ENCODE results near the gene DLGAP1. TPM values are rescaled to one million over a fixed set of nuclear protein-coding genes. Genes with fewer than 3 reads are reported as not detected.
A peak's percentile ranks its signal among the peaks of the same experiment; 100 is the strongest.

DLGAP1 gene
- total and polyA plus RNA-seq, 2 of the 13 experiments (the other 11 are each of a cell fraction or from before 2014, with no cell fraction given), result 0.01 TPM; not detected in 1

DNA sequence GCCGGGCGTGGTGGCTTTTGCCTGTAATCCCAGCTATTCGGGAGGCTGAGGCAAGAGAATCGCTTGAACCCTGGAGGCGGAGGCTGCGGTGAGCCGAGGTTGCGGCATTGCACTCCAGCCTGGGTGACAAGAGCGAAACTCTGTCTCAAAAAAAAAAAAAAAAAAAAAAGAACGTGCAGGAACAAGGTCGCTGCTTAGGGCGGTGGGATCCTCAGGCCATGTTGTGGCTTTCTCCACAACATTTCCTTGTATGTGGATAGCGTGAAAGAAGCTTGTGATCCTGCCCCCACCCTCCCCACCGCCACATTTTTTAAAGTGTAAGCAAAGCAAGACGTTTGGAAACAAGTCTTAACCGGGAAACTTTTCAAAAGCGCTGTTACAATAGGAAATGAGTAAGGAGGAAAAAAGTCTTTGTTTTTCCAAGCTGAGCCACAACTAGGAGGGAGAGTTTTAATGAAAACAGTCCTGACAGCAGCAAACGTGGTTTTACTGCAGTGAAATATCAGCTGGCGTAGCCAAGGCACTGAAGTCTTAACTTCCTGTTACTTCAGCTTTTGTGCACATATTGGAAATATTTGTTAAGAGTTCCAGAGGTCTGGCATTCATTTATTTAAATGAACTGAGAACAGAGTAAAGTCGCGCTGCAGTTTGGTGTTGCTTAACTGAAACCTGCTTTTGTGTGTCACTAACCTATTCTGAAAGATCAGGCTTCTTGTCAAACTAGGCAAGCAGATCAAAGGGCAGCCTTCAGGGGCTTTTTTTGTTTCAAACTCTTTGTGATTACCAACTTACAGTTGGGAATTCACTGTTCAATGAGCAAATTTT is 1001.4 kb downstream of the DLGAP1 start (continued):
- TF ChIP-seq, protein P1, sequence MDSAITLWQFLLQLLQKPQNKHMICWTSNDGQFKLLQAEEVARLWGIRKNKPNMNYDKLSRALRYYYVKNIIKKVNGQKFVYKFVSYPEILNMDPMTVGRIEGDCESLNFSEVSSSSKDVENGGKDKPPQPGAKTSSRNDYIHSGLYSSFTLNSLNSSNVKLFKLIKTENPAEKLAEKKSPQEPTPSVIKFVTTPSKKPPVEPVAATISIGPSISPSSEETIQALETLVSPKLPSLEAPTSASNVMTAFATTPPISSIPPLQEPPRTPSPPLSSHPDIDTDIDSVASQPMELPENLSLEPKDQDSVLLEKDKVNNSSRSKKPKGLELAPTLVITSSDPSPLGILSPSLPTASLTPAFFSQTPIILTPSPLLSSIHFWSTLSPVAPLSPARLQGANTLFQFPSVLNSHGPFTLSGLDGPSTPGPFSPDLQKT (CRISPR knock-in tag; IDR thresholded peaks at IDR 0.05; ENCODE audit: borderline replicate concordance), result no peak
- TF ChIP-seq, protein P2, sequence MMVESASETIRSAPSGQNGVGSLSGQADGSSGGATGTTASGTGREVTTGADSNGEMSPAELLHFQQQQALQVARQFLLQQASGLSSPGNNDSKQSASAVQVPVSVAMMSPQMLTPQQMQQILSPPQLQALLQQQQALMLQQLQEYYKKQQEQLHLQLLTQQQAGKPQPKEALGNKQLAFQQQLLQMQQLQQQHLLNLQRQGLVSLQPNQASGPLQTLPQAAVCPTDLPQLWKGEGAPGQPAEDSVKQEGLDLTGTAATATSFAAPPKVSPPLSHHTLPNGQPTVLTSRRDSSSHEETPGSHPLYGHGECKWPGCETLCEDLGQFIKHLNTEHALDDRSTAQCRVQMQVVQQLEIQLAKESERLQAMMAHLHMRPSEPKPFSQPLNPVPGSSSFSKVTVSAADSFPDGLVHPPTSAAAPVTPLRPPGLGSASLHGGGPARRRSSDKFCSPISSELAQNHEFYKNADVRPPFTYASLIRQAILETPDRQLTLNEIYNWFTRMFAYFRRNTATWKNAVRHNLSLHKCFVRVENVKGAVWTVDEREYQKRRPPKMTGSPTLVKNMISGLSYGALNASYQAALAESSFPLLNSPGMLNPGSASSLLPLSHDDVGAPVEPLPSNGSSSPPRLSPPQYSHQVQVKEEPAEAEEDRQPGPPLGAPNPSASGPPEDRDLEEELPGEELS (CRISPR knock-in tag; IDR thresholded peaks at IDR 0.05), result peak; percentile 36; the same call in 1 of the 2 replicates
- no peak for TF ChIP-seq ZNF24 (IDR thresholded peaks at IDR 0.05)
- TF ChIP-seq, protein P3, sequence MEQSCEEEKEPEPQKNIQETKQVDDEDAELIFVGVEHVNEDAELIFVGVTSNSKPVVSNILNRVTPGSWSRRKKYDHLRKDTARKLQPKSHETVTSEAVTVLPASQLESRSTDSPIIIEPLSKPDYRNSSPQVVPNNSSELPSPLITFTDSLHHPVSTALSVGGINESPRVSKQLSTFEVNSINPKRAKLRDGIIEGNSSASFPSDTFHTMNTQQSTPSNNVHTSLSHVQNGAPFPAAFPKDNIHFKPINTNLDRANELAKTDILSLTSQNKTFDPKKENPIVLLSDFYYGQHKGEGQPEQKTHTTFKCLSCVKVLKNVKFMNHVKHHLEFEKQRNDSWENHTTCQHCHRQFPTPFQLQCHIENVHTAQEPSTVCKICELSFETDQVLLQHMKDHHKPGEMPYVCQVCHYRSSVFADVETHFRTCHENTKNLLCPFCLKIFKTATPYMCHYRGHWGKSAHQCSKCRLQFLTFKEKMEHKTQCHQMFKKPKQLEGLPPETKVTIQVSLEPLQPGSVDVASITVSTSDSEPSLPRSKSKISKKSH (CRISPR knock-in tag; IDR thresholded peaks at IDR 0.05; ENCODE audit: borderline replicate concordance), result no peak
- no peak for TF ChIP-seq ZNF678 (CRISPR knock-in tag; IDR thresholded peaks at IDR 0.05)
- TF ChIP-seq, protein P4, sequence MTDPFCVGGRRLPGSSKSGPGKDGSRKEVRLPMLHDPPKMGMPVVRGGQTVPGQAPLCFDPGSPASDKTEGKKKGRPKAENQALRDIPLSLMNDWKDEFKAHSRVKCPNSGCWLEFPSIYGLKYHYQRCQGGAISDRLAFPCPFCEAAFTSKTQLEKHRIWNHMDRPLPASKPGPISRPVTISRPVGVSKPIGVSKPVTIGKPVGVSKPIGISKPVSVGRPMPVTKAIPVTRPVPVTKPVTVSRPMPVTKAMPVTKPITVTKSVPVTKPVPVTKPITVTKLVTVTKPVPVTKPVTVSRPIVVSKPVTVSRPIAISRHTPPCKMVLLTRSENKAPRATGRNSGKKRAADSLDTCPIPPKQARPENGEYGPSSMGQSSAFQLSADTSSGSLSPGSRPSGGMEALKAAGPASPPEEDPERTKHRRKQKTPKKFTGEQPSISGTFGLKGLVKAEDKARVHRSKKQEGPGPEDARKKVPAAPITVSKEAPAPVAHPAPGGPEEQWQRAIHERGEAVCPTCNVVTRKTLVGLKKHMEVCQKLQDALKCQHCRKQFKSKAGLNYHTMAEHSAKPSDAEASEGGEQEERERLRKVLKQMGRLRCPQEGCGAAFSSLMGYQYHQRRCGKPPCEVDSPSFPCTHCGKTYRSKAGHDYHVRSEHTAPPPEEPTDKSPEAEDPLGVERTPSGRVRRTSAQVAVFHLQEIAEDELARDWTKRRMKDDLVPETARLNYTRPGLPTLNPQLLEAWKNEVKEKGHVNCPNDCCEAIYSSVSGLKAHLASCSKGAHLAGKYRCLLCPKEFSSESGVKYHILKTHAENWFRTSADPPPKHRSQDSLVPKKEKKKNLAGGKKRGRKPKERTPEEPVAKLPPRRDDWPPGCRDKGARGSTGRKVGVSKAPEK (CRISPR knock-in tag; IDR thresholded peaks at IDR 0.05; ENCODE audit: borderline replicate concordance), result no peak
- TF ChIP-seq SOX5 (CRISPR knock-in tag; IDR thresholded peaks at IDR 0.05; ENCODE audit: borderline replicate concordance), result peak; percentile 86; the same call in 1 of the 2 replicates
- TF ChIP-seq FOXJ3 (CRISPR knock-in tag; IDR thresholded peaks at IDR 0.05; ENCODE audit: borderline replicate concordance), result peak; percentile 58; the same call in 1 of the 2 replicates
- TF ChIP-seq YEATS4 (CRISPR knock-in tag; IDR thresholded peaks at IDR 0.05; ENCODE audit: borderline replicate concordance), result no peak
- TF ChIP-seq ZFP62 (CRISPR knock-in tag; IDR thresholded peaks at IDR 0.05), result no peak
- TF ChIP-seq HOXD1 (CRISPR knock-in tag; IDR thresholded peaks at IDR 0.05), result no peak
- peak; percentile 59; the same call in 1 of the 2 replicates for TF ChIP-seq ZNF3 (CRISPR knock-in tag; IDR thresholded peaks at IDR 0.05)
- TF ChIP-seq BHLHE40 (IDR thresholded peaks at IDR 0.05; ENCODE audit: low read length), result no peak
- TF ChIP-seq ZNF816 (CRISPR knock-in tag; IDR thresholded peaks at IDR 0.05; ENCODE audit: borderline replicate concordance), result 0 out of 2 replicates have a peak, but pooled peaks have one; percentile 44
- TF ChIP-seq PLRG1 (conservative IDR thresholded peaks at IDR 0.05), result no peak
- TF ChIP-seq SP2 (CRISPR knock-in tag; IDR thresholded peaks at IDR 0.05), result no peak
- TF ChIP-seq ZSCAN21 (CRISPR knock-in tag; IDR thresholded peaks at IDR 0.05; ENCODE audit: borderline replicate concordance), result no peak
- 0 out of 2 replicates have a peak, but pooled peaks have one; percentile 22 for TF ChIP-seq ZNF317 (CRISPR knock-in tag; IDR thresholded peaks at IDR 0.05)
- TF ChIP-seq CCDC6 (CRISPR knock-in tag; IDR thresholded peaks at IDR 0.05), result 0 out of 2 replicates have a peak, but pooled peaks have one; percentile 25
- TF ChIP-seq GABPA (IDR thresholded peaks at IDR 0.05; ENCODE audit: low read depth, low read length), result no peak
- peak; percentile 54 for TF ChIP-seq GABPA (CRISPR knock-in tag; IDR thresholded peaks at IDR 0.05; ENCODE audit: low read depth)
- no peak for TF ChIP-seq ZSCAN20 (CRISPR knock-in tag; IDR thresholded peaks at IDR 0.05; ENCODE audit: borderline replicate concordance)
- peak; percentile 82 for TF ChIP-seq ZNF264 (CRISPR knock-in tag; IDR thresholded peaks at IDR 0.05)

Data from HepG2 (cell line).